Sigmoid colon (tissue), 7 donors: ENCODE results near the gene TEDDM1. TPM values are rescaled to one million over a fixed set of nuclear protein-coding genes. Genes with fewer than 3 reads are reported as not detected.
"Not testable (repeated sequence)": the region's sequence is repeated elsewhere in the genome, so short reads cannot be mapped to it uniquely, and the experiment has no call there.

Experiments
- DNase-seq: peaks from one replicate; pipeline ENCODE4 v3.0.0-alpha.2; 2019
- H3K27ac ChIP-seq, 4 donors: fragments of 200-600 bp; sonication (generic); one replicate each; pipeline ENCODE4 v1.5.1; 2016 to 2019; ENCODE audit warnings: mild to moderate bottlenecking in 1 of 4
- H3K27me3 ChIP-seq, 3 donors: fragments of 200-600 bp; sonication (generic); one replicate each; pipeline ENCODE4 v1.5.1; 2019; ENCODE audit warnings: mild to moderate bottlenecking in 1 of 3
- H3K36me3 ChIP-seq, 4 donors: fragments of 200-600 bp; sonication (generic); one replicate each; pipeline ENCODE4 v1.5.1; 2016 to 2019
- H3K4me1 ChIP-seq, 4 donors: fragments of 200-600 bp; sonication (generic); one replicate each; pipeline ENCODE4 v1.5.1; 2017 to 2019
- H3K4me3 ChIP-seq, 4 donors: fragments of 200-600 bp; sonication (generic); one replicate each; pipeline ENCODE4 v1.5.1; 2017 to 2019; ENCODE audit warnings: mild to moderate bottlenecking in 2 of 4, moderate library complexity in 1 of 4
- H3K9me3 ChIP-seq, 4 donors: fragments of 200-600 bp in 3 of 4; sonication (generic) in 3 of 4; one replicate each; pipeline versions ENCODE4 v1.5.1 to v1.6.1; 2013 to 2019
- CTCF ChIP-seq, 4 experiments: fragments of 450-650 bp in 3 of 4; fragments of 200-600 bp in 1 of 4; IDR thresholded peaks; one replicate each; pipeline ENCODE4 v1.5.1; 2016 to 2019; ENCODE audit warnings: antibody characterized with exemption in 4 of 4, mild to moderate bottlenecking in 3 of 4, moderate library complexity in 2 of 4
- EP300 ChIP-seq, 4 donors: sonication (generic); formaldehyde crosslinking; IDR thresholded peaks; one replicate each; pipeline ENCODE4 v1.6.1; 2017; ENCODE audit warnings: antibody characterized with exemption in 4 of 4
- POLR2A ChIP-seq, 2 donors: fragments of 450-650 bp; IDR thresholded peaks; one replicate each; pipeline ENCODE4 v1.6.1; 2016; ENCODE audit warnings: antibody characterized with exemption in 2 of 2, mild to moderate bottlenecking in 2 of 2, moderate library complexity in 2 of 2
- POLR2AphosphoS5 ChIP-seq, 4 donors: sonication (generic); formaldehyde crosslinking; IDR thresholded peaks; one replicate each; pipeline ENCODE4 v1.6.1; 2017; ENCODE audit warnings: antibody characterized with exemption in 4 of 4
- WGBS, 2 donors: extraction: QIAGEN DNeasy Blood & Tissue Kit; methylation state at CpG; one replicate each; pipeline ENCODE4 v1.1.7; 2013; 5-methylcytosine and 5-hydroxymethylcytosine counted together
- intact Hi-C: fragments of 100-400 bp; cut with DNase I; formaldehyde crosslinking; loops from one replicate; pipeline ENCODE4 v1.15.1; 2023
- polyA plus RNA-seq, 3 donors: library from polyadenylated mRNA; stranded (reverse); fragments of 200-250 nt; gene quantifications; one replicate each; pipeline ENCODE4 v1.2.3, GENCODE V29; 2013
- total RNA-seq, 4 donors: library from RNA; depleted of rRNA; stranded (reverse); fragments of >200 nt; gene quantifications; one replicate each; pipeline ENCODE4 v1.1.0, GENCODE V29; 2016
- donor health status: healthy with polysubstance abuse.
- donor health status: Bipolar disorder and iron deficiency.
- donor health status: healthy.

The TEDDM1 gene
- total and polyA plus RNA-seq, 7 donors, result not detected

- 89 to 91% methylated on average over 9 of the region's 9 CpGs for WGBS, 2 donors
- TF ChIP-seq EP300 (IDR thresholded peaks at IDR 0.05), result no peak
- no peak for TF ChIP-seq CTCF (IDR thresholded peaks at IDR 0.05)
- no peak for TF ChIP-seq POLR2A (IDR thresholded peaks at IDR 0.05)
- TF ChIP-seq POLR2AphosphoS5 (IDR thresholded peaks at IDR 0.05), result peak in 1 of 4 donors; percentile 24
- no peak for DNase-seq
- Histone ChIP-seq H3K36me3 (peaks cover 33 to 59% (median 41%) of the 10 kb centered on the region in 4 donors), H3K27ac (peak overlapping the region in 2 of 4 donors; percentile 8 to 20), H3K4me1 (peaks cover 0 to 29% (median 14%) of the 10 kb centered on the region in 4 donors), H3K27me3 (no peaks in the 10 kb centered on the region), H3K4me3 (no peak overlapping the region), H3K9me3 (no peaks in the 10 kb centered on the region)
- intact Hi-C loops, result no loop called here
These were observed 18.3 kb downstream of the TEDDM1 start for GRCh38 chr1:182381962-182382819.

- peak overlapping the region in 3 of 4 donors; percentile 26 to 55 (median 43) for H3K27ac ChIP-seq
- intact Hi-C loops, result no loop called here
- WGBS, 2 donors, result 69 to 82% methylated on average over 4 of the region's 4 CpGs
These were observed 20.3 kb downstream of the TEDDM1 start for GRCh38 chr1:182380199-182380598.

GRCh38 chr1:182379781-182380180 lies 20.7 kb downstream of the TEDDM1 start:
- TF ChIP-seq POLR2AphosphoS5 (IDR thresholded peaks at IDR 0.05), result peak in 1 of 4 donors; percentile 2
- H3K27me3 ChIP-seq, intact Hi-C loops, H3K9me3 ChIP-seq, DNase-seq, H3K4me3 ChIP-seq: not testable (repeated sequence)
- Histone ChIP-seq H3K4me1 (peaks cover 0 to 18% (median 7%) of the 10 kb centered on the region in 4 donors), H3K36me3 (peaks cover 12 to 35% (median 18%) of the 10 kb centered on the region in 4 donors), H3K27ac (peak overlapping the region in 1 of 4 donors; percentile 55)
- WGBS, 2 donors, result 84 to 92% methylated on average over 7 of the region's 7 CpGs

More at GRCh38 chr1:182380199-182380598, 20.3 kb downstream of the TEDDM1 start:
- TF ChIP-seq EP300 (IDR thresholded peaks at IDR 0.05) (no peak), POLR2A (IDR thresholded peaks at IDR 0.05) (no peak), POLR2AphosphoS5 (IDR thresholded peaks at IDR 0.05) (peak in 1 of 4 donors; percentile 2), CTCF (IDR thresholded peaks at IDR 0.05) (no peak)
- DNase-seq, result no peak
- H3K9me3 ChIP-seq, result no peaks in the 10 kb centered on the region
- H3K4me3 ChIP-seq, result no peak overlapping the region
- H3K4me1 ChIP-seq, result peaks cover 0 to 18% (median 7%) of the 10 kb centered on the region in 4 donors
- H3K36me3 ChIP-seq, result peaks cover 14 to 39% (median 21%) of the 10 kb centered on the region in 4 donors
- H3K27me3 ChIP-seq, result no peaks in the 10 kb centered on the region

- Histone ChIP-seq H3K4me3 (no peak overlapping the region), H3K4me1 (peaks cover 0 to 5% (median 2%) of the 10 kb centered on the region in 4 donors), H3K27ac (peak overlapping the region in 2 of 4 donors; percentile 3 to 36), H3K36me3 (peaks cover 0 to 7% (median under 1%) of the 10 kb centered on the region in 4 donors), H3K27me3 (no peaks in the 10 kb centered on the region), H3K9me3 (no peaks in the 10 kb centered on the region)
- TF ChIP-seq EP300 (IDR thresholded peaks at IDR 0.05) (no peak), POLR2A (IDR thresholded peaks at IDR 0.05) (no peak), CTCF (IDR thresholded peaks at IDR 0.05) (no peak)
- DNase-seq, result no peak
- intact Hi-C loops, result no loop called here
These were observed 23.4 kb downstream of the TEDDM1 start for GRCh38 chr1:182376936-182377574.
